ENCODE results near the gene CLIC4. TPM values are rescaled to one million over a fixed set of nuclear protein-coding genes. Genes with fewer than 3 reads are reported as not detected.
"Not testable (repeated sequence)": the region's sequence is repeated elsewhere in the genome, so short reads cannot be mapped to it uniquely, and the experiment has no call there.

Gene CLIC4
- polyA plus RNA-seq, 3 donors, result 184 to 211 (median 185) TPM

- DNase-seq (ENCODE audit: extremely low read depth in 1 of 11, low read depth in 9 of 11, low spot score in 4 of 11), result no peak
These were observed 40.9 kb downstream of the CLIC4 start for GRCh38 chr1:24786191-24786590.

DNA sequence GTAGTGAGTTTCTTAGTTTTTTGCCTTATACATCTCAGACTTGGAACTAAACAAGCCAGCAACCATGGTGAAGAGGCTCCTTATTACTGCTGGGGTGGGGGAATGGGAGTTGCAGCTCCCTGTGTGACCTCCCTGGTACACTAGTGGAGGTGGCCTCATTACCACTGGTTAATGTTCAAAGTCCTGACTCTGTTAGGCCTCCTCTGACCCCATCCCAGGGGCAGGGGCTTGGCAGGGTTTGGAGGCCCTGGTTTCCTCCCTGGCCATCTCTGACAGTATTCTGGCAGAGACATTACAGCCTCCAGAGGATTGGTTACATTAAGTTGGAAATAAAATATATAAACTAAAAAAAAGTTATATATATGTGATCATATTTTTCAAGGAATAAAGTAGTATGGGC lies 45.2 kb downstream of the CLIC4 start:
- DNase-seq (ENCODE audit: extremely low read depth in 1 of 11, low read depth in 9 of 11, low spot score in 4 of 11), result no peak

- DNase-seq (ENCODE audit: extremely low read depth in 1 of 11, low read depth in 9 of 11, low spot score in 4 of 11), result no peak
These were observed 48.3 kb downstream of the CLIC4 start for GRCh38 chr1:24793447-24794129.

DNA sequence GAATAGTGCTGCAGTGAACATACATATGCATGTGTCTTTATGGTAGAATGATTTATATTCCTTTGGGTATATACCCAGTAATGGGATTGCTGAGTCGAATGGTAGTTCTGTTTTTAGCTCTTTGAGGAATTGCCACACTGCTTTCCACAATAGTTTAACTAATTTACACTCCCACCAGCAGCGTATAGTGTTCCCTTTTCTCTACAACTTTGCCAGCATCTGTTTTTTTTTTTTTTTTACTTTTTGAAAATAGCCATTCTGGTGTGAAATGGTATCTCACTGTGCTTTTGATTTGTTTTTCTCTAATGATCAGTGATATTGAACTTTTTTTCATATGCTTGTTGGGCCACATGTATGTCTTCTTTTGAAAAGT lies 48.9 kb downstream of the CLIC4 start:
- not testable (repeated sequence) for DNase-seq (ENCODE audit: extremely low read depth in 1 of 11, low read depth in 9 of 11, low spot score in 4 of 11)

DNA sequence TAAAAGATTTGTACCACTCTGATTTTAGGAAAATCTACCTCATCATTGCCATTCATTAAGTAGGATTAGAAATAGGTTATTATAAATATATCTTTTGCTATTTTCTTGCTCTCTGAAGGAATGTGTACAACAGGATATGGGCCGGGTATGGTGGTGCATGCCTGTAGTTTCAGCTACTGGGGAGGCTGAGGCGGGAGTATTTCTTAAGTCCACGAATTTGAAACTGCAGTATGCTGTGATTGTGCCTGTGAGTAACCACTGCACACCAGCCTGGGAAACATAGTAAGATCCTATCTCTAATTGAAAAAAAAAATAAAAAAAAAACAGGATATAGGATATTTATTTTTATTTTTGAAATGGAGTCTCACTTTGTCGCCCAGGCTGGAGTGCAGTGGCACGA lies 50.0 kb downstream of the CLIC4 start:
- no peak for DNase-seq (ENCODE audit: extremely low read depth in 1 of 11, low read depth in 9 of 11, low spot score in 4 of 11)

DNA sequence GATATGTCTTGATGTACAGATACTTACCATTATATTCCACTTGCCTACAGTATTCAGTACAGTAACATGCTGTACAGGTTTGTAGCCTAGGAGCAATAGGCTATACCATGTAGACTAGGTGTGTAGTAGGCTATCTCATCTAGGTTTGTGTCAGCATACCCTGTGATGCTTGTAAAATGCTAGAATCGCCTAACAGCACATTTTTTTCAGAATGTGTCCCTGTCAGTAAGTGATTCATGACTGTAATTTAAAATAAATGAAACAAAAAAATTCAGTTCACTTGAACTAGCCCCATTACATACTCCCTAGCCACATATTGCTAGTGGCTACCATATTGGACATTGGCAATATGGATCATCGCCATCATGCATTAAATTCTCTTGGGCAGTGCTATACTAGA lies 51.3 kb downstream of the CLIC4 start:
- DNase-seq (ENCODE audit: extremely low read depth in 1 of 11, low read depth in 9 of 11, low spot score in 4 of 11), result no peak

GRCh38 chr1:24799242-24799641 lies 54.0 kb downstream of the CLIC4 start:
- not testable (repeated sequence) for DNase-seq (ENCODE audit: extremely low read depth in 1 of 11, low read depth in 9 of 11, low spot score in 4 of 11)

GRCh38 chr1:24801176-24801575 lies 55.9 kb downstream of the CLIC4 start:
- DNase-seq (ENCODE audit: extremely low read depth in 1 of 11, low read depth in 9 of 11, low spot score in 4 of 11), result no peak

DNA sequence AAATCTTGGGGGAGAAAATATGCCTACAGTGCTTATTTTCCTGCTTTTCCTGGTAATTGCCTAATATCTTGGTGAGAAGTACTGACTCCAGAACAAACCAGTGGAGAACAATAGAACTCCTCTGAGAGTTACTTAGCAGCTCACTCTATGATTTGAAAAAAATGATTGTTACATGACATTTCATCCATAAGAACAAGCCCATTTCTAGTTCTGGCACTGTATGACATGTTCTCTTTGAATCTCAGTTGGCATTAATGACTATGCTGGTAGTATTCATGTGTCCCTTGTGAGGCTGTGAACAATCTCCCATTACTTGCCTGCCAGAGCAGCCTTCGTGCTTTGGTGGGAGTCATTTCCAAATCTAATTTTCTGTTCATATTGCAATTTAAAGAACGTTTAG lies 58.0 kb downstream of the CLIC4 start:
- no peak for DNase-seq (ENCODE audit: extremely low read depth in 1 of 11, low read depth in 9 of 11, low spot score in 4 of 11)

- DNase-seq (ENCODE audit: extremely low read depth in 1 of 11, low read depth in 9 of 11, low spot score in 4 of 11), result no peak
These were observed 58.8 kb downstream of the CLIC4 start for GRCh38 chr1:24803987-24804530.

GRCh38 chr1:24805534-24806301 lies 60.5 kb downstream of the CLIC4 start:
- DNase-seq (ENCODE audit: extremely low read depth in 1 of 11, low read depth in 9 of 11, low spot score in 4 of 11), result no peak

- no peak for DNase-seq (ENCODE audit: extremely low read depth in 1 of 11, low read depth in 9 of 11, low spot score in 4 of 11)
These were observed 61.3 kb downstream of the CLIC4 start for GRCh38 chr1:24806588-24806987.

- DNase-seq (ENCODE audit: extremely low read depth in 1 of 11, low read depth in 9 of 11, low spot score in 4 of 11), result not testable (repeated sequence)
These were observed 66.2 kb downstream of the CLIC4 start for GRCh38 chr1:24811494-24811893.

DNA sequence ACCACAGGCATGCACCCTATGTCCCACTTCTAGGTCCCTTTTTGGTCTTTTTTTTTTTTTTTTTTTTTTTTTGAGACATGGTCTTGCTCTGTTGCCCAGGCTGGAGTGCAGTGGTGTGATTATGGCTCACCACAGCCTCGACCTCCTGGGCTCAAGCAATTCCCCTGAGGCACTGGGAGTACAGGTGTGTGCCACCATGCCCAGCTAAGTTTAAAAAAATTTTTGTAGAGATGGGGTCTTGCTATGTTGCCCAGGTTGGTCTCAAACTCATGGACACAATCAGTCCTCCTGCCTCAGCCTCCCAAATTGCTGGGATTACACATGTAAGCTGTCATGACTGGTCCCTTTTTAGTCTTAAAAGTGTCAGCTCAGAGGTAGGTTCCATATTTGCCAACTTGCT lies 75.0 kb downstream of the CLIC4 start:
- not testable (repeated sequence) for DNase-seq (ENCODE audit: extremely low read depth in 1 of 11, low read depth in 9 of 11, low spot score in 4 of 11)

- DNase-seq (ENCODE audit: extremely low read depth in 1 of 11, low read depth in 9 of 11, low spot score in 4 of 11), result no peak
These were observed 77.6 kb downstream of the CLIC4 start for GRCh38 chr1:24822887-24823286.

DNA sequence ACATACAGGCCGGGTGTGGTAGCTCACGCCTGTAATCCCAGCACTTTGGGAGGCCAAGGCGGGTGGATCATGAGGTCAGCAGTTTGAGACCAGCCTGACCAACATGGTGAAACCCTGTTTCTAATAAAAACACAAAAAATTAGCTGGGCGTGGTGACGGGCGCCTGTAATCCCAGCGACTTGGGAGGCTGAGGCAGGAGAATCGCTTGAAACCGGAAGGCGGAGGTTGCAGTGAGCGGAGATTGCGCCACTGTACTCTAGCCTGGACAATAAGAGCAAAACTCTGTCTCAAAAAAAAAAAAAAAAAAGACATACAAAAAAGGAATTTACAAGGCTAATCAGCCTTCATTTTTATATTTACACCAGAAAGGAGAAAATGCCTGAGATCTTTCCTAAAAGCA lies 78.2 kb downstream of the CLIC4 start:
- not testable (repeated sequence) for DNase-seq (ENCODE audit: extremely low read depth in 1 of 11, low read depth in 9 of 11, low spot score in 4 of 11)

DNA sequence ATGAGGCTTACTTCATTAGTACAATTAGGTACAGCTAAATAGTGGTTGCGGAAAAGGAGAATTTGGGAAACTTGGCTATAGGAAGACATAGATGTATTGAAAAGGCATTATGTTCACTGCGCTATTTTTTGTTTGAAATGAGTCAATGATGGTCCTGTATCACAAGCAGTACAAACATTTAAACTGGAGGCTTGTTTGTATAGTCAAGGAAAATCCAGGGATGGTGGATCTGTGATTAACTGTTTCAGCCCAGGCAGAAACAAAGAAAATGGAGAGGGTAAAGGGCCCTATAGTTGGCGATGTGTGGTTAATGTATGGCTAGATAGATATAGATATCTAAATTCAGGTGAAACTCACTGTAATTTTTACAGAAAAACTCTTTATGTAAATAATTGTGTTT lies 79.9 kb downstream of the CLIC4 start:
- no peak for DNase-seq (ENCODE audit: extremely low read depth in 1 of 11, low read depth in 9 of 11, low spot score in 4 of 11)

DNA sequence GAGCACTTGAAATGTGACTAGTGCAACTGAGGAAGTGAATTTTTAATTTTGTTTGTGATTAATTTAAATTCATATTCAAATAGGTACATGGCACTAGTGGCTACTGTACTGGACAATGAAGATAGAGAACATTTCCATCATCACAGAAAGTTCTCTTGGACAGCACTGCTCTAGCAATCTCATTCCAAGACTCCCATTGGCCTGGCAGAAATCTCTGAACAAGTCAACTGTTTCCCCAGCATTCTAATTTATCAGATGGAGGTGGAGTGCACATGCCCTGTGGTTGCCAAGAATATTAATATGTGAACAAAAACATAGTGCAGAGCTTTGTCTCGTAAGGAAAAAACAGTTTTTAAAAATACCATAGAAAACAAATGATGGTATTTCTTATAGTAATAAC lies 81.3 kb downstream of the CLIC4 start:
- DNase-seq (ENCODE audit: extremely low read depth in 1 of 11, low read depth in 9 of 11, low spot score in 4 of 11), result no peak

- DNase-seq (ENCODE audit: extremely low read depth in 1 of 11, low read depth in 9 of 11, low spot score in 4 of 11), result no peak
These were observed 82.3 kb downstream of the CLIC4 start for GRCh38 chr1:24827379-24828135.
